ENCODE results near the gene NRTN. TPM values are rescaled to one million over a fixed set of nuclear protein-coding genes. Genes with fewer than 3 reads are reported as not detected.

Gene NRTN
- total RNA-seq, 2 donors from 2014 or later: 20.9 to 33.7 TPM

- no peaks in the 10 kb centered on the region for H3K4me1 ChIP-seq
- no peaks in the 10 kb centered on the region for H3K36me3 ChIP-seq
Observed at GRCh38 chr19:5863030-5863665, 58.3 kb downstream of the NRTN start.

GRCh38 chr19:5864013-5864720, 59.3 kb downstream of the NRTN start:
- Histone ChIP-seq H3K27me3 (no peaks in the 10 kb centered on the region), H3K27ac (no peak overlapping the region)
- no peak for TF ChIP-seq CTCF (IDR thresholded peaks at IDR 0.05)

More at GRCh38 chr19:5863030-5863665, 58.3 kb downstream of the NRTN start:
- no peak overlapping the region for H3K27ac ChIP-seq
- DNase-seq (ENCODE audit: low spot score): no peak
- H3K9me3 ChIP-seq: no peaks in the 10 kb centered on the region
- no peak for TF ChIP-seq CTCF (IDR thresholded peaks at IDR 0.05)
- H3K27me3 ChIP-seq: no peaks in the 10 kb centered on the region
- no peak overlapping the region for H3K4me3 ChIP-seq

GRCh38 chr19:5864725-5865486, 60.0 kb downstream of the NRTN start:
- DNase-seq (ENCODE audit: low spot score): no peak
- no peaks in the 10 kb centered on the region for H3K4me1 ChIP-seq
- no peaks in the 10 kb centered on the region for H3K27me3 ChIP-seq
- no peaks in the 10 kb centered on the region for H3K9me3 ChIP-seq
- H3K27ac ChIP-seq: no peak overlapping the region
- TF ChIP-seq CTCF (IDR thresholded peaks at IDR 0.05): peak in 1 of 2 donors; percentile 21
- no peak overlapping the region for H3K4me3 ChIP-seq
- no peaks in the 10 kb centered on the region for H3K36me3 ChIP-seq

More at GRCh38 chr19:5864013-5864720, 59.3 kb downstream of the NRTN start:
- Histone ChIP-seq H3K9me3 (no peaks in the 10 kb centered on the region), H3K36me3 (no peaks in the 10 kb centered on the region), H3K4me3 (no peak overlapping the region), H3K4me1 (no peaks in the 10 kb centered on the region)
- DNase-seq (ENCODE audit: low spot score): no peak

- H3K4me1 ChIP-seq: no peaks in the 10 kb centered on the region
- no peaks in the 10 kb centered on the region for H3K27me3 ChIP-seq
- H3K9me3 ChIP-seq: no peaks in the 10 kb centered on the region
- no peak overlapping the region for H3K27ac ChIP-seq
- no peak for TF ChIP-seq CTCF (IDR thresholded peaks at IDR 0.05)
- no peaks in the 10 kb centered on the region for H3K36me3 ChIP-seq
- no peak for DNase-seq (ENCODE audit: low spot score)
- no peak overlapping the region for H3K4me3 ChIP-seq
Observed at GRCh38 chr19:5865772-5866171, 60.9 kb downstream of the NRTN start.

- no peak for TF ChIP-seq CTCF (IDR thresholded peaks at IDR 0.05)
- no peaks in the 10 kb centered on the region for H3K9me3 ChIP-seq
- H3K4me3 ChIP-seq: no peak overlapping the region
- H3K36me3 ChIP-seq: no peaks in the 10 kb centered on the region
- no peaks in the 10 kb centered on the region for H3K4me1 ChIP-seq
- no peaks in the 10 kb centered on the region for H3K27me3 ChIP-seq
- no peak overlapping the region for H3K27ac ChIP-seq
- DNase-seq (ENCODE audit: low spot score): no peak
Observed at GRCh38 chr19:5867201-5868136, 62.6 kb downstream of the NRTN start.

All from right atrium auricular region (tissue), 2 donors.